HG03095 (cell line): Measurements from ENCODE around the gene POLA2.

Experiments
- ATAC-seq: cut with Tn5 transposase; IDR thresholded peaks from one replicate; pipeline ENCODE4 v1.9.1; 2021; ENCODE audit warnings: moderate library complexity; ENCODE audit not compliant: unreplicated experiment

POLA2 gene

GRCh38 chr11:65305501-65306268 is 43.9 kb downstream of the POLA2 start:
- no peak for ATAC-seq

GRCh38 chr11:65307298-65308229 is 45.8 kb downstream of the POLA2 start:
- ATAC-seq = no peak

- ATAC-seq = no peak
These were observed 46.6 kb downstream of the POLA2 start for GRCh38 chr11:65308281-65308891.

GRCh38 chr11:65309006-65309405 is 47.2 kb downstream of the POLA2 start:
- no peak for ATAC-seq

GRCh38 chr11:65310215-65310614 is 48.5 kb downstream of the POLA2 start:
- no peak for ATAC-seq

- no peak for ATAC-seq
These were observed 49.0 kb downstream of the POLA2 start for GRCh38 chr11:65310736-65311135.

GRCh38 chr11:65311170-65311678 is 49.5 kb downstream of the POLA2 start:
- no peak for ATAC-seq

- ATAC-seq = peak; percentile 76
These were observed 52.9 kb downstream of the POLA2 start, which contains the start of gene CDC42EP2 for GRCh38 chr11:65314501-65315203. Gene CDC42EP2, plus strand, starts transcription at chr11:65314866. Its CDS starts 6,033 bp downstream, at chr11:65320899.

- ATAC-seq = no peak
These were observed 53.6 kb downstream of the POLA2 start for GRCh38 chr11:65315204-65315865.

- ATAC-seq = no peak
These were observed 54.1 kb downstream of the POLA2 start for GRCh38 chr11:65315866-65316226.

GRCh38 chr11:65316227-65317024 is 54.7 kb downstream of the POLA2 start:
- ATAC-seq = no peak

- ATAC-seq = no peak
These were observed 55.4 kb downstream of the POLA2 start for GRCh38 chr11:65317025-65317786.

GRCh38 chr11:65320386-65321075 is 58.8 kb downstream of the POLA2 start:
- ATAC-seq = no peak

- ATAC-seq = no peak
These were observed 59.3 kb downstream of the POLA2 start for GRCh38 chr11:65321076-65321475.

GRCh38 chr11:65321828-65322485 is 60.2 kb downstream of the POLA2 start:
- ATAC-seq = no peak

GRCh38 chr11:65323813-65324212 is 62.1 kb downstream of the POLA2 start:
- ATAC-seq = no peak

- no peak for ATAC-seq
These were observed 63.7 kb downstream of the POLA2 start for GRCh38 chr11:65325435-65325834.
